Activated naive CD8-positive, alpha-beta T cell treated with anti-CD3 and anti-CD28 coated beads, Interleukin-2, amount 10 ng/mL, durations not matched to agents 7 days and 5 days (primary cell): Measurements from ENCODE around the gene NFATC1. TPM values are rescaled to one million over a fixed set of nuclear protein-coding genes. Genes with fewer than 3 reads are reported as not detected.
A peak's percentile ranks its signal among the peaks of the same experiment; 100 is the strongest.

Experiments
- ATAC-seq: fragments of 150-1000 bp; cut with Tn5 transposase; one replicate; pipeline ENCODE4 v1.10.0; 2021; ENCODE audit warnings: low read depth, moderate library complexity
- POLR2A ChIA-PET: fragments of 350-600 bp; sonication (Branson Sonifier 250); formaldehyde crosslinking; loops from one replicate; lab custom pipeline; 2021; ENCODE audit warnings: antibody characterized with exemption; lab: Charles Lee
- DNase-seq: peaks from one replicate; pipeline ENCODE4 v3.0.0; 2021
- H3K27ac Mint-ChIP-seq: one replicate; pipeline ENCODE4 v1.8.0; 2022; ENCODE audit warnings: mild to moderate bottlenecking, mixed read lengths
- H3K27me3 Mint-ChIP-seq: one replicate; pipeline ENCODE4 v1.8.0; 2022; ENCODE audit warnings: mild to moderate bottlenecking, moderate library complexity, mixed read lengths
- H3K36me3 Mint-ChIP-seq: one replicate; pipeline ENCODE4 v1.8.0; 2021; ENCODE audit warnings: mild to moderate bottlenecking, mixed read lengths
- H3K4me1 Mint-ChIP-seq: one replicate; pipeline ENCODE4 v1.8.0; 2021; ENCODE audit warnings: mixed read lengths
- H3K4me3 Mint-ChIP-seq: one replicate; pipeline ENCODE4 v1.8.0; 2022; ENCODE audit warnings: mild to moderate bottlenecking, moderate library complexity, mixed read lengths
- H3K9me3 Mint-ChIP-seq: one replicate; pipeline ENCODE4 v1.8.0; 2021; ENCODE audit warnings: mixed read lengths
- total RNA-seq, 2 experiments: library from RNA; stranded (reverse); gene quantifications; one replicate each; pipeline ENCODE4 v1.2.3, GENCODE V29; 2021

Gene NFATC1
- total RNA-seq, 2 experiments from 2014 or later = 46.9 to 50.8 TPM

GRCh38 chr18:79453816-79454735 lies 58.3 kb downstream of the NFATC1 start:
- H3K27me3 Mint-ChIP-seq = no peaks in the 10 kb centered on the region
- no peaks in the 10 kb centered on the region for H3K9me3 Mint-ChIP-seq
- H3K27ac Mint-ChIP-seq = no peak overlapping the region
- no peak for DNase-seq
- H3K36me3 Mint-ChIP-seq = no peaks in the 10 kb centered on the region
- no peak for ATAC-seq
- no peak overlapping the region for H3K4me3 Mint-ChIP-seq
- POLR2A ChIA-PET = no interaction called here
- H3K4me1 Mint-ChIP-seq = no peaks in the 10 kb centered on the region

- H3K4me3 Mint-ChIP-seq = no peak overlapping the region
- peaks cover 3% of the 10 kb centered on the region for H3K4me1 Mint-ChIP-seq
- no peaks in the 10 kb centered on the region for H3K27me3 Mint-ChIP-seq
- H3K27ac Mint-ChIP-seq = no peak overlapping the region
- ATAC-seq = no peak
- POLR2A ChIA-PET = no interaction called here
- no peaks in the 10 kb centered on the region for H3K36me3 Mint-ChIP-seq
- no peak for DNase-seq
- H3K9me3 Mint-ChIP-seq = no peaks in the 10 kb centered on the region
Observed at GRCh38 chr18:79455261-79455660, 59.5 kb downstream of the NFATC1 start.

DNA sequence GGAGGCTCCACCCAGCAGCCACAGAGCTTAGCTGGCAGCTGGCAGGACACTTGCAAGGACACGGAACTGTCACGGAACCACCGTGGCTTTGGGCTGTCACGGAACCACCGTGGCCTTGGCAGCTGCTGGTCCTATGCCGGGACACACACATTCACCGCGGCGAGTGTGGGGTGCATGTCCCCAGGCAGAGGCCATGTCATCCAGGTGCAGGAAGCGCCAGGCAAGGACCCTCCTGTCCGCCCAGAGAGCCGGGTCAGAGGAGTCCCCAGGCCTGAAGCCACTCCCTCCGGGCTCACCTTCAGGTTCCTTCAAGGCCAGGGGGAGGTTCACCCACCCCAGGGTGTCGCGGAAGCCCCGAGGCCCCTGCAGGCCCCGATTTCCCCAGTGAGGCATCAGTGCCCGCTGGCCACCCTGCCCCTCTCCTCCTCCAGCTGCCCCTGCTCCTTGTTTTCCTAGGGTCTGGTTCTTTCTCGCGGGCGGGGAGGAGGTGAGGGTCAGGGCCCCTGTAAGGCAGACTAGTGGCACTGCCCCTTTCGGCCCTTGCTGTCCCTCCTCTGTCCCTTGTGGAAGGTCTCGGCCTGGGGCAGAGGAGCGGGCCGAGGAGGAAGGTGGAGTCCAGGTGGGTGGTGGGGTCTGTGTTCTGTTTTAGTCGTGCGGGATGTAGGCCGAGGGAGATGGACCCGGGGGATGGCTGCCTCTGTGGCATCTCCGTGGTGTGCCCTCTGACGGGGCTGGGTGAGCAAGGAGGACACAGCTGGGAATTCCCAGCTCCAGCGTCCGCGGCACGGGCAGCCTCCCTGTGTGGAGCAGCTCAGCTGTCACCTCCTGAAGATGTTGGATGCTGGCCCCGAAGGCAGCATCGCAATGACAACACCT lies 60.6 kb downstream of the NFATC1 start:
- H3K9me3 Mint-ChIP-seq = no peaks in the 10 kb centered on the region
- POLR2A ChIA-PET = no interaction called here
- no peaks in the 10 kb centered on the region for H3K36me3 Mint-ChIP-seq
- H3K4me1 Mint-ChIP-seq = peaks cover 3% of the 10 kb centered on the region
- H3K27ac Mint-ChIP-seq = no peak overlapping the region
- no peak for ATAC-seq
- no peak for DNase-seq
- no peaks in the 10 kb centered on the region for H3K27me3 Mint-ChIP-seq
- H3K4me3 Mint-ChIP-seq = no peak overlapping the region

DNA sequence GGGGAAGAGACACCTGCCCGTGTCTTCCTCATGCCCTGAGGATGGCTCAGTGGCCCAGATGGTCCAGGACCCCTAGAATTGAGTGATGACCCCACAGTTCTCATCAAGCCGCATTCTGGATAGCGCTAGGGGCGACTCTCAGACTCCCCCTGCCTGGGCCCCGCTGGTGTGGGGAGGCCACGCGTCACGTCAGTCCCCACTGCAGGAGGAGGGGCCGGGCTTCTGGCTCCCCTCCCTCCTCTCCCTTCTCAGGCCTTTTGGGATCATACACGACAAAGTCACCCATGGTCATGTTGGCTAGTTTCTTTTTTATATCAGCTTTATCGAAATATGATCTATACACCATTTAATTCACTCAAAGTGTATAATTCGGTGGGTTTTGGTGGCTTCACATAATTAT lies 61.5 kb downstream of the NFATC1 start:
- H3K27ac Mint-ChIP-seq = no peak overlapping the region
- no peaks in the 10 kb centered on the region for H3K9me3 Mint-ChIP-seq
- POLR2A ChIA-PET = interaction anchor here (0.5 kb wide), 1 partner anchor 11 kb away, joined by 3 read pairs; no protein-coding TSS in a partner anchor
- DNase-seq = no peak
- no peak overlapping the region for H3K4me3 Mint-ChIP-seq
- no peak for ATAC-seq
- H3K36me3 Mint-ChIP-seq = peaks cover 2% of the 10 kb centered on the region
- H3K27me3 Mint-ChIP-seq = no peaks in the 10 kb centered on the region
- peaks cover 3% of the 10 kb centered on the region for H3K4me1 Mint-ChIP-seq

GRCh38 chr18:79457652-79458051 lies 61.9 kb downstream of the NFATC1 start:
- Mint-ChIP-seq H3K27ac (no peak overlapping the region), H3K36me3 (peaks cover 2% of the 10 kb centered on the region), H3K27me3 (no peaks in the 10 kb centered on the region), H3K4me3 (no peak overlapping the region), H3K4me1 (peaks cover 3% of the 10 kb centered on the region), H3K9me3 (no peaks in the 10 kb centered on the region)
- DNase-seq (no peak), ATAC-seq (no peak)
- POLR2A ChIA-PET = interaction anchor here (0.5 kb wide), 1 partner anchor 10 kb away, joined by 3 read pairs; no protein-coding TSS in a partner anchor

DNA sequence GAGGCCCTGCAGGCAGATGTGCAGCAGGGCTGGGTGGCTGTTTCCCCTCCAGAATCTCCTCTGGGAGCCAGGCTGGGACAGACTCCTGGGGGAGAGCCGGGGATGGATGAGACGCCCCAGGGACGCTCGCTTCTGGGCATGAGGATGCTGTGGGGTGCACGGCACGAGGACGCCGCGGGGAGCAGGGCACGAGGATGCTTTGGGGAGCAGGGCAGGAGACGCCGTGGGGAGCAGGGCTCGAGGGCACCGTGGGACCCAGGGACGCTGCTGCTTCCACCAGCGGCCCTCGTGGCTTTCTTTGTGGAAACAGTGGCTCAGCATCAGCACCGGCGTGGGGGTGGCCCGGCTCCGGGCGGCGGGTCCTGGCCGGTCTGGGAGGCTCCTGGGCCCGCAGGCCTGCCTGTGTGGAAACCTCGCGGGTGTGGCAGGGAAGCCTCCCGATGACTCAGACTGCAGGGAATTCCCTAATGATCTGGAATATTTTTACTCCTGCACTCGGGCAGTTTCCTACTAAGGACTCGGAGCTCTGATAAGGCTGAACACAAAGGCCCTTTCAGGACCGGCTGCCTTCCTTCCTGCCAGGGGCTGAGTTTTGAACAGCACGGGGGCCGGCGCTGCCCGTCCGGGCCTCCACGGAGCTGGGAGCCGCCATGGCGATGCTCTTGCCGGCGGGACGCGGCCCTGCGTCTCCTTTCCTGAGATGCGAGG lies 62.6 kb downstream of the NFATC1 start:
- H3K27ac Mint-ChIP-seq = no peak overlapping the region
- no peaks in the 10 kb centered on the region for H3K9me3 Mint-ChIP-seq
- DNase-seq (no peak), ATAC-seq (no peak)
- H3K4me1 Mint-ChIP-seq = peaks cover 3% of the 10 kb centered on the region
- POLR2A ChIA-PET = no interaction called here
- H3K36me3 Mint-ChIP-seq = peaks cover 2% of the 10 kb centered on the region
- no peaks in the 10 kb centered on the region for H3K27me3 Mint-ChIP-seq
- H3K4me3 Mint-ChIP-seq = no peak overlapping the region

DNA sequence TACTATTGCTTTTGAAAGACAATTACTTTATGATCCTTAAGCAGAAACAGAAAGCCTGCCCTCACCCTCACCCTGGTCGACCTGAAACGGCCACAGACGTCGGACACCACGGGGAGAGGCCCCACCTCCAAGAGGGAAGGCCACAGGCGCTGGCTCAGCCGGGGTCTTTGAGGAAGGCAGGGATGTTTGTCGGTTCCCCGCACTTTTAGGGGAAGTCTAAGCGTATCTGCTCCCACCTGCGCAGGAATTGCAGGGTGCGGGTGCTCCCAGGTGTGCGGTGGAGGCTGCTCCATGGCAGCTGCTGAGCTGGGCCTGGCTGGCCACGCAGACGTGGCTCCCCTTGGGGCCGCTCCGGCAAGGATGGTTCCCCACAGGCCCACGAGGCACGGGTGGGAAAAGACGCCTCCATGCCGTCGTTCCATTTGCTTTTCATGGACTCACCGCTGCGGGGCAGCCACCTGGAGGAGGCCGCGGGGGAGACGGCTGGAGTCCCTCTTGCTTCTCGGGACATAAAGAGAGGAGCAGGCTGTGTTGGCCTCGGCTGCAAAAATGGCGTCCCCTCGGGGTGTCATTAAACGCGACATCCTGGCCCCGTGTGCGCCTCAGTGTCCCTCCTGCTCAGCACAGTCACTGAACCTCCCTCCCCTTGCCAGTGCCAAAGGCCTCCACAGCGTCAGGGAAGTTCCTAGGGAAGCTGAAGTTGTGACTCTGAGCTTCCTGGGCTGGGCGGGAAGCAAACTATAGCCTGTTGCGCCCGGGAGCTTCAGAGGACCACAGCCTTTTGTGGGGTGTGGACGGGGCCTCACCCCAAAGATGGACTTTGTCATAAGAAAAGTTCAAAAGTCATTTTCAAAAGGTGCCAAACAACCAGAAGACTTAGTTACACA lies 63.4 kb downstream of the NFATC1 start:
- peaks cover 2% of the 10 kb centered on the region for H3K36me3 Mint-ChIP-seq
- H3K27ac Mint-ChIP-seq = no peak overlapping the region
- no peaks in the 10 kb centered on the region for H3K27me3 Mint-ChIP-seq
- POLR2A ChIA-PET = no interaction called here
- no peaks in the 10 kb centered on the region for H3K9me3 Mint-ChIP-seq
- ATAC-seq = no peak
- peaks cover 3% of the 10 kb centered on the region for H3K4me1 Mint-ChIP-seq
- no peak for DNase-seq
- H3K4me3 Mint-ChIP-seq = no peak overlapping the region

- Mint-ChIP-seq H3K9me3 (no peaks in the 10 kb centered on the region), H3K4me3 (no peak overlapping the region), H3K4me1 (peaks cover 4% of the 10 kb centered on the region), H3K27ac (peak overlapping the region; percentile 37), H3K27me3 (no peaks in the 10 kb centered on the region), H3K36me3 (peaks cover 3% of the 10 kb centered on the region)
- POLR2A ChIA-PET = no interaction called here
- DNase-seq = no peak
- no peak for ATAC-seq
Observed at GRCh38 chr18:79459946-79460480, 64.3 kb downstream of the NFATC1 start.

GRCh38 chr18:79460481-79461300 lies 65.0 kb downstream of the NFATC1 start:
- H3K27me3 Mint-ChIP-seq = no peaks in the 10 kb centered on the region
- no peaks in the 10 kb centered on the region for H3K9me3 Mint-ChIP-seq
- DNase-seq = no peak
- H3K36me3 Mint-ChIP-seq = peaks cover 4% of the 10 kb centered on the region
- POLR2A ChIA-PET = no interaction called here
- peaks cover 5% of the 10 kb centered on the region for H3K4me1 Mint-ChIP-seq
- no peak overlapping the region for H3K4me3 Mint-ChIP-seq
- no peak for ATAC-seq
- H3K27ac Mint-ChIP-seq = peak overlapping the region; percentile 37

DNA sequence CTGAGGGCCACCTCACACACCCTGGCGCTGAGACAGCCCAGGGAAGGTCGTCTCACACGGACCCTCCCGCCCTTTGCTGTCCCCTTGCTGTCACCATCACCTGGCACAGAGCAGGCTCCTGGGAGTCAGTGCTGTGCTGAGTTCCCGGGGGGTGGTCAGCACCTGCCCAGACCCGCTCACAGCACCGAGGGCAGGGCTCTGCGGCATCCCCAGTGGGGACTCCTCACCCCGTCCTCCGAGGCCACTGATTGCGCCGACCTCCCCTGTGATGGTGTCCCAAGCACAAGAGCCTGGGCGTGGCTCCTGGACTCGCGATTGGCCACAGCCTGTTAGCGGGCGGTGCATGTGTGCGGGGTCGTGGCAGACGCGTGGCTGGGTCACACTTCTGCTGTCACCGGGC lies 65.9 kb downstream of the NFATC1 start:
- H3K36me3 Mint-ChIP-seq = peaks cover 4% of the 10 kb centered on the region
- H3K9me3 Mint-ChIP-seq = no peaks in the 10 kb centered on the region
- no peak overlapping the region for H3K27ac Mint-ChIP-seq
- H3K4me3 Mint-ChIP-seq = no peak overlapping the region
- H3K4me1 Mint-ChIP-seq = peaks cover 5% of the 10 kb centered on the region
- no peaks in the 10 kb centered on the region for H3K27me3 Mint-ChIP-seq
- no peak for DNase-seq
- POLR2A ChIA-PET = no interaction called here
- no peak for ATAC-seq

DNA sequence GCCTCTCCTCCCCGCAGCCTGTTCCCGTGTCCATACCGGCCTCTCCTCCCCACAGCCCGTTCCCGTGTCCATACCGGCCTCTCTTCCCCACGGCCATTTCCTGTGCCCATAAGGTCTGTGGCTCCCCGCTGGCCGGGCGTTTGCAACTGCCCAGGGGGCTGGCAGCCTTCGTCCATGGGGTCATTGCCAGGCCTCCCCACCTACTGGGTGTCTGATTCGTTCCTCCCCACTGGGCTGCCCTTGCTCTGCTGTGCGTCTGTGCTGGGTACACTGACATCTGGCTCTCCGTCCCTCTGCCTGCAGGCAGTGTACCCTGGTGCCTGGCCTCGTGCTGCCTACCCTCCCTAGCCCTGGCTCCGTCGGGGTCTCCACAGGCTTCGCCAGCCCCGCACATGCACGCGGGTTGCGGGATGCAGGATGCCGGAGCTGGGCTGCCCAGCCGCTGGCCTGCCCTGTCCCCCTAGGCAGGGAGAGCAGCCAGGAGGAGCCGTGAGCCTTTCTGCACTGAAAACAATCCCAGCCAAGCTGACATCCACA lies 67.8 kb downstream of the NFATC1 start:
- no peaks in the 10 kb centered on the region for H3K27me3 Mint-ChIP-seq
- peaks cover 4% of the 10 kb centered on the region for H3K36me3 Mint-ChIP-seq
- no peaks in the 10 kb centered on the region for H3K9me3 Mint-ChIP-seq
- peaks cover 12% of the 10 kb centered on the region for H3K4me1 Mint-ChIP-seq
- ATAC-seq (peak; percentile 16), DNase-seq (no peak)
- H3K4me3 Mint-ChIP-seq = no peak overlapping the region
- POLR2A ChIA-PET = no interaction called here
- H3K27ac Mint-ChIP-seq = no peak overlapping the region
